ENCODE data around the gene GATAD1. TPM values are rescaled to one million over a fixed set of nuclear protein-coding genes. Genes with fewer than 3 reads are reported as not detected.
"Not testable (repeated sequence)": the region's sequence is repeated elsewhere in the genome, so short reads cannot be mapped to it uniquely, and the experiment has no call there.

Gene GATAD1
- polyA plus RNA-seq, 1 of the 3 experiments (the other 2 are of a cell fraction) = 30.6 TPM

GRCh38 chr7:92478711-92479110 lies 31.4 kb downstream of the GATAD1 start:
- Histone ChIP-seq H3K79me2 (ENCODE audit: insufficient read depth) (no peaks in the 10 kb centered on the region), H2AFZ (ENCODE audit: low read depth) (no peak overlapping the region), H3F3A (replicated peaks; ENCODE audit: insufficient read depth) (no peaks in the 10 kb centered on the region), H3K27ac (ENCODE audit: low read depth in 2 of 2, low read length in 1 of 2) (no peak overlapping the region), H3K4me2 (no peak overlapping the region), H3K27me3 (ENCODE audit: insufficient read depth) (no peaks in the 10 kb centered on the region), H3K9me2 (no peaks in the 10 kb centered on the region), H3K9ac (no peak overlapping the region), H3K36me3 (replicated peaks in 1 of 2; ENCODE audit: control insufficient read depth in 1 of 2, insufficient read depth in 2 of 2, low read length in 1 of 2) (no peaks in the 10 kb centered on the region), H3K9me3 (no peaks in the 10 kb centered on the region), H3K4me1 (ENCODE audit: control insufficient read depth in 1 of 2, insufficient read depth in 2 of 2, low read depth in 1 of 2, low read length in 1 of 2) (no peaks in the 10 kb centered on the region), H3K4me3 (ENCODE audit: low read depth in 2 of 2, low read length in 1 of 2) (no peak overlapping the region), H4K20me1 (ENCODE audit: insufficient read depth) (no peaks in the 10 kb centered on the region)
- TF ChIP-seq FOXM1 (IDR thresholded peaks at IDR 0.05; ENCODE audit: low read depth) = no peak
- TF ChIP-seq GABPA (IDR thresholded peaks at IDR 0.05; ENCODE audit: low read depth) = no peak
- no peak for TF ChIP-seq RAD21 (IDR thresholded peaks at IDR 0.05; ENCODE audit: low read length)
- TF ChIP-seq MXI1 (IDR thresholded peaks at IDR 0.05; ENCODE audit: low read depth, low read length) = no peak
- no peak for TF ChIP-seq TAF1 (IDR thresholded peaks at IDR 0.05; ENCODE audit: borderline replicate concordance, low read depth, low read length)
- TF ChIP-seq POLR2AphosphoS5 (IDR thresholded peaks at IDR 0.05; ENCODE audit: low read depth, low read length) = no peak
- TF ChIP-seq RFX5 (IDR thresholded peaks at IDR 0.05; ENCODE audit: low read length) = no peak
- TF ChIP-seq CTCF (IDR thresholded peaks at IDR 0.05) = no peak
- TF ChIP-seq TEAD4 (IDR thresholded peaks at IDR 0.05; ENCODE audit: borderline replicate concordance, insufficient read depth) = no peak
- no peak for TF ChIP-seq FOXJ3 (CRISPR knock-in tag; IDR thresholded peaks at IDR 0.05)
- TF ChIP-seq MEF2A (IDR thresholded peaks at IDR 0.05; ENCODE audit: borderline replicate concordance, low read depth) = no peak
- no peak for TF ChIP-seq SMC3 (IDR thresholded peaks at IDR 0.05; ENCODE audit: low read depth, low read length)
- TF ChIP-seq REST (IDR thresholded peaks at IDR 0.05; ENCODE audit: low read depth, low read length) = no peak
- CTCF ChIA-PET = interaction anchor here (1.8 to 1.9 kb wide), 2 partner anchors 18 to 32 kb away, joined by 9 to 10 read pairs; partner anchors contain the start of gene GATAD1
- 93% methylated on average over 4 of the region's 4 CpGs for WGBS (ENCODE audit: low lambda C conversion rate)
- DNase-seq = no peak
- POLR2A ChIA-PET = no interaction called here

DNA sequence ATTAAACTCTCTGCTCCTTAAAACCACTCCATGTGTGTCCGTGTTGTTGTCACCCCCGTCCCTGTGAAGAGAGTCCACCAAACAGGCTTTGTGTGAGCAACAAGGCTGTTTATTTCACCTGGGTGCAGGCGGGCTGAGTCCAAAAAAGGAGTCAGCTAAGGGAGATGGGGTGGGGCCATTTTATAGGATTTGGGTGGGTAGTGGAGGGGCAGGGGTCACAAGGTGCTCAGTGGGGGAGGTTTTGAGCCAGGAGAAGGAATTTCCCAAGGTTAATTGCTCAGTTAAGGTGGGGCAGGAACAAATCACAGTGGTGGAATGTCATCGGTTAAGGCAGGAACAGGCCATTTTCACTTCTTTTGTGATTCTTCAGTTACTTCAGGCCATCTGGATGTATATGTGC lies 31.9 kb downstream of the GATAD1 start:
- H3K4me2 ChIP-seq; H3K9ac ChIP-seq; H3K9me2 ChIP-seq; H3K27me3 ChIP-seq (ENCODE audit: insufficient read depth); H3F3A ChIP-seq (replicated peaks; ENCODE audit: insufficient read depth); H3K27ac ChIP-seq (ENCODE audit: low read depth in 2 of 2, low read length in 1 of 2); H3K9me3 ChIP-seq; H3K4me1 ChIP-seq (ENCODE audit: control insufficient read depth in 1 of 2, insufficient read depth in 2 of 2, low read depth in 1 of 2, low read length in 1 of 2); POLR2A ChIA-PET; H4K20me1 ChIP-seq (ENCODE audit: insufficient read depth); H3K79me2 ChIP-seq (ENCODE audit: insufficient read depth); H3K4me3 ChIP-seq (ENCODE audit: low read depth in 2 of 2, low read length in 1 of 2); H3K36me3 ChIP-seq (replicated peaks in 1 of 2; ENCODE audit: control insufficient read depth in 1 of 2, insufficient read depth in 2 of 2, low read length in 1 of 2); DNase-seq; H2AFZ ChIP-seq (ENCODE audit: low read depth): not testable (repeated sequence)
- CTCF ChIA-PET = interaction anchor here (1.8 to 1.9 kb wide), 2 partner anchors 18 to 32 kb away, joined by 9 to 10 read pairs; partner anchors contain the start of gene GATAD1
- 89% methylated on average over 4 of the region's 4 CpGs for WGBS (ENCODE audit: low lambda C conversion rate)

GRCh38 chr7:92483624-92484023 lies 36.3 kb downstream of the GATAD1 start:
- H3K9me2 ChIP-seq; H3K27ac ChIP-seq (ENCODE audit: low read depth in 2 of 2, low read length in 1 of 2); H3K4me3 ChIP-seq (ENCODE audit: low read depth in 2 of 2, low read length in 1 of 2); H3K79me2 ChIP-seq (ENCODE audit: insufficient read depth); H3F3A ChIP-seq (replicated peaks; ENCODE audit: insufficient read depth); POLR2A ChIA-PET; H3K27me3 ChIP-seq (ENCODE audit: insufficient read depth); DNase-seq; H4K20me1 ChIP-seq (ENCODE audit: insufficient read depth); H3K4me1 ChIP-seq (ENCODE audit: control insufficient read depth in 1 of 2, insufficient read depth in 2 of 2, low read depth in 1 of 2, low read length in 1 of 2); H3K9ac ChIP-seq; H3K4me2 ChIP-seq; H2AFZ ChIP-seq (ENCODE audit: low read depth); H3K9me3 ChIP-seq: not testable (repeated sequence)
- CTCF ChIA-PET = interaction anchor here (1.0 to 1.3 kb wide), 2 partner anchors 22 to 306 kb away, joined by 3 to 4 read pairs; no protein-coding TSS in a partner anchor
- 92% methylated on average over 6 of the region's 6 CpGs for WGBS (ENCODE audit: low lambda C conversion rate)
- H3K36me3 ChIP-seq (replicated peaks in 1 of 2; ENCODE audit: control insufficient read depth in 1 of 2, insufficient read depth in 2 of 2, low read length in 1 of 2) = peaks cover 25 to 34% of the 10 kb centered on the region in 2 experiments

GRCh38 chr7:92484226-92484625 lies 36.9 kb downstream of the GATAD1 start:
- H3K27ac ChIP-seq (ENCODE audit: low read depth in 2 of 2, low read length in 1 of 2); H4K20me1 ChIP-seq (ENCODE audit: insufficient read depth); H2AFZ ChIP-seq (ENCODE audit: low read depth); DNase-seq; H3K4me2 ChIP-seq; H3K9ac ChIP-seq; H3K79me2 ChIP-seq (ENCODE audit: insufficient read depth); H3K9me2 ChIP-seq; H3F3A ChIP-seq (replicated peaks; ENCODE audit: insufficient read depth); POLR2A ChIA-PET; H3K4me1 ChIP-seq (ENCODE audit: control insufficient read depth in 1 of 2, insufficient read depth in 2 of 2, low read depth in 1 of 2, low read length in 1 of 2); H3K9me3 ChIP-seq; H3K4me3 ChIP-seq (ENCODE audit: low read depth in 2 of 2, low read length in 1 of 2); H3K27me3 ChIP-seq (ENCODE audit: insufficient read depth): not testable (repeated sequence)
- CTCF ChIA-PET = interaction anchor here (1.3 kb wide), 1 partner anchor 23 kb away, joined by 3 read pairs; no protein-coding TSS in a partner anchor
- H3K36me3 ChIP-seq (replicated peaks in 1 of 2; ENCODE audit: control insufficient read depth in 1 of 2, insufficient read depth in 2 of 2, low read length in 1 of 2) = peaks cover 31 to 38% of the 10 kb centered on the region in 2 experiments
- WGBS (ENCODE audit: low lambda C conversion rate) = 94% methylated on average over 6 of the region's 6 CpGs

Data from SK-N-SH (cell line).